PC-3 (cell line): ENCODE data around the gene RXRB.

Source experiments
- EZH2 ChIP-seq: fragments of 300-600 bp; sonication (generic); IDR thresholded peaks from one replicate; pipeline ENCODE4 v1.6.1; 2017; ENCODE audit warnings: antibody characterized with exemption, mild to moderate bottlenecking, low read length; ENCODE audit not compliant: unreplicated experiment
- TF ChIP-seq, protein P1 (sequence below): fragments of 300-600 bp; sonication (generic); conservative IDR thresholded peaks from 2 replicates; pipeline ENCODE4 v1.5.1; 2017; ENCODE audit warnings: antibody characterized with exemption, low read depth, mild to moderate bottlenecking, low read length

DNA sequence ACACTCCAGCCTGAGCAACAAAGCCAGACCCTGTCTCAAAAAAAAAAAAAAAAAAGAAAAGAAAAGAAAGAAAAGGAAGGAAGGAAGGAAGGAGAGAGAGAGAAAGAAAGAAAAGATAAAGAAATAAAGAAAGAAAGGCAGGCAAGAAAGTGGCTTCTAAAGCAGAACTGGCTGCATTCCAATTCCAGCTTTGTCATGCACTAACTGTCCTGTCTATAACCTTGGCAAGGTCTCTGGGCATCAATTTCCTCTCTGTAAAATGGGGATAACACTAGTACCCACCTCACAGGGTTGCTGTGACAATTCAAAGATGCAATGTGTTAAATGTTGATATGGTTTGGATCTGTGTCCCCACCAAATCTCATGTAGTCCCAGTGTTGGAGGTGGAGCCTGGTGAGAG, 35.9 kb upstream of the RXRB start:
- TF ChIP-seq, protein P1, sequence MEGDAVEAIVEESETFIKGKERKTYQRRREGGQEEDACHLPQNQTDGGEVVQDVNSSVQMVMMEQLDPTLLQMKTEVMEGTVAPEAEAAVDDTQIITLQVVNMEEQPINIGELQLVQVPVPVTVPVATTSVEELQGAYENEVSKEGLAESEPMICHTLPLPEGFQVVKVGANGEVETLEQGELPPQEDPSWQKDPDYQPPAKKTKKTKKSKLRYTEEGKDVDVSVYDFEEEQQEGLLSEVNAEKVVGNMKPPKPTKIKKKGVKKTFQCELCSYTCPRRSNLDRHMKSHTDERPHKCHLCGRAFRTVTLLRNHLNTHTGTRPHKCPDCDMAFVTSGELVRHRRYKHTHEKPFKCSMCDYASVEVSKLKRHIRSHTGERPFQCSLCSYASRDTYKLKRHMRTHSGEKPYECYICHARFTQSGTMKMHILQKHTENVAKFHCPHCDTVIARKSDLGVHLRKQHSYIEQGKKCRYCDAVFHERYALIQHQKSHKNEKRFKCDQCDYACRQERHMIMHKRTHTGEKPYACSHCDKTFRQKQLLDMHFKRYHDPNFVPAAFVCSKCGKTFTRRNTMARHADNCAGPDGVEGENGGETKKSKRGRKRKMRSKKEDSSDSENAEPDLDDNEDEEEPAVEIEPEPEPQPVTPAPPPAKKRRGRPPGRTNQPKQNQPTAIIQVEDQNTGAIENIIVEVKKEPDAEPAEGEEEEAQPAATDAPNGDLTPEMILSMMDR: no peak
- TF ChIP-seq EZH2: no peak
